ENCODE results near the gene CDH23. TPM values are rescaled to one million over a fixed set of nuclear protein-coding genes. Genes with fewer than 3 reads are reported as not detected.

CDH23 gene
- polyA plus RNA-seq, 1 donor from 2014 or later: 6.6 TPM

DNA sequence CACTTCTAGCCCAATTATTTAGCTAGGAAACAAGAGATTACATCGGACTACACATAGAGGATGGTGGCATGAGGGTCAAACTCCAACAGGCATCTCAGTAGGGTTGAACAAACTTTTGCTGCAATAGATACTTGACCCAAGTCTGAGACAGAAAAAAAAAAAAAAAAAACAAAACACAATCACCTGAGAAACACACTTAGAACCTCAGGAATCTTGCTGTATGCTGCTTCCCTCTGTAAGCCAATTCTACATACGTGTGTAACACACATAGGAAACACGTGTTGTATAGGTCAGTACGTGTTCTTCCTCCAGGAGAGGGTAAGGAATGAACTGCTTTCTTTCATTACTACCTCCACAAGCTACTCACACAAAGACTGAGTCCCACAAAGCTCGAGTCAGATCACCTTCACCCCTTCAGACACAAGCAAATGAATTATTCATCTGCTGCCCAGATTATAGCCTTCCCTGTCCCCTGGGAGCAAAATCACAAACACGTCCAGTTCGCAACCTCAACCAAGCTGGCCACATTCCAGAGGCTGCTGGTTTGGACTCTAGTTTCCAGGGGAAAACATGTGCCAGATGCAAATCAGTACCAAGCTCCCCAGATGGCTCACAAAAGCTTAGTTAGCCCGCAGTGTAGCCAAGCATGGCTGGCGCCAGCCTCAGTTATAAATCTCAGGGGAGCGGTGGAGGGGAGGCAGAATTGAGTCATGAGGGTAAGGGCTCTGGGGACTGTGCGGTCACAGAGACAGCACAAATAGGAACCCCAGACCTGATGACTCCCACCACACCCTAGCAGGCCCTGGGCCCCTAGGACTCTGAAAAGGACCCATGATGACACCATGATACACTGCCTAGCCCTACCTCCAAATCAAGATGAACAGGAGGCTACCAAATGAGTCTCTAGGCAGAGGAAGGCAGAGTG, 439.2 kb downstream of the CDH23 start:
- Histone ChIP-seq H3K4me3 (ENCODE audit: low read length) (peak overlapping the region; percentile 22), H3K4me2 (ENCODE audit: low read length) (no peak overlapping the region), H3K9ac (ENCODE audit: low read length) (no peak overlapping the region), H4K20me1 (ENCODE audit: insufficient read depth) (no peaks in the 10 kb centered on the region), H3K9me2 (ENCODE audit: insufficient read depth, low read length) (no peaks in the 10 kb centered on the region), H2AFZ (ENCODE audit: low read depth, low read length) (no peak overlapping the region), H3K36me3 (ENCODE audit: insufficient read depth, low read length) (peaks cover 4% of the 10 kb centered on the region), H3K27ac (ENCODE audit: low read length) (peak overlapping the region; percentile 99), H3K79me2 (replicated peaks; ENCODE audit: insufficient read depth, low read length) (peaks cover 75% of the 10 kb centered on the region), H3K27me3 (ENCODE audit: insufficient read depth, low read depth, low read length) (no peaks in the 10 kb centered on the region), H3K9me3 (ENCODE audit: low read length) (no peaks in the 10 kb centered on the region), H3F3A (ENCODE audit: insufficient read depth, low read length, poor library complexity, severe bottlenecking) (peaks cover 12% of the 10 kb centered on the region)
- TF ChIP-seq EZH2 (IDR thresholded peaks at IDR 0.05; ENCODE audit: borderline replicate concordance, insufficient read depth, low read length, poor library complexity, severe bottlenecking) (no peak), RAD21 (conservative IDR thresholded peaks at IDR 0.05) (no peak), TAF1 (IDR thresholded peaks at IDR 0.05; ENCODE audit: low read depth) (no peak), EP300 (conservative IDR thresholded peaks at IDR 0.05; ENCODE audit: poor library complexity, severe bottlenecking) (no peak), SMC3 (conservative IDR thresholded peaks at IDR 0.05; ENCODE audit: poor library complexity) (no peak), POLR2AphosphoS5 (IDR thresholded peaks at IDR 0.05) (no peak), MXI1 (conservative IDR thresholded peaks at IDR 0.05; ENCODE audit: poor library complexity, severe bottlenecking) (no peak)
- TF ChIP-seq, protein P1, sequence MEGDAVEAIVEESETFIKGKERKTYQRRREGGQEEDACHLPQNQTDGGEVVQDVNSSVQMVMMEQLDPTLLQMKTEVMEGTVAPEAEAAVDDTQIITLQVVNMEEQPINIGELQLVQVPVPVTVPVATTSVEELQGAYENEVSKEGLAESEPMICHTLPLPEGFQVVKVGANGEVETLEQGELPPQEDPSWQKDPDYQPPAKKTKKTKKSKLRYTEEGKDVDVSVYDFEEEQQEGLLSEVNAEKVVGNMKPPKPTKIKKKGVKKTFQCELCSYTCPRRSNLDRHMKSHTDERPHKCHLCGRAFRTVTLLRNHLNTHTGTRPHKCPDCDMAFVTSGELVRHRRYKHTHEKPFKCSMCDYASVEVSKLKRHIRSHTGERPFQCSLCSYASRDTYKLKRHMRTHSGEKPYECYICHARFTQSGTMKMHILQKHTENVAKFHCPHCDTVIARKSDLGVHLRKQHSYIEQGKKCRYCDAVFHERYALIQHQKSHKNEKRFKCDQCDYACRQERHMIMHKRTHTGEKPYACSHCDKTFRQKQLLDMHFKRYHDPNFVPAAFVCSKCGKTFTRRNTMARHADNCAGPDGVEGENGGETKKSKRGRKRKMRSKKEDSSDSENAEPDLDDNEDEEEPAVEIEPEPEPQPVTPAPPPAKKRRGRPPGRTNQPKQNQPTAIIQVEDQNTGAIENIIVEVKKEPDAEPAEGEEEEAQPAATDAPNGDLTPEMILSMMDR (IDR thresholded peaks at IDR 0.05; ENCODE audit: poor library complexity, severe bottlenecking): no peak
- TF ChIP-seq, protein P2, sequence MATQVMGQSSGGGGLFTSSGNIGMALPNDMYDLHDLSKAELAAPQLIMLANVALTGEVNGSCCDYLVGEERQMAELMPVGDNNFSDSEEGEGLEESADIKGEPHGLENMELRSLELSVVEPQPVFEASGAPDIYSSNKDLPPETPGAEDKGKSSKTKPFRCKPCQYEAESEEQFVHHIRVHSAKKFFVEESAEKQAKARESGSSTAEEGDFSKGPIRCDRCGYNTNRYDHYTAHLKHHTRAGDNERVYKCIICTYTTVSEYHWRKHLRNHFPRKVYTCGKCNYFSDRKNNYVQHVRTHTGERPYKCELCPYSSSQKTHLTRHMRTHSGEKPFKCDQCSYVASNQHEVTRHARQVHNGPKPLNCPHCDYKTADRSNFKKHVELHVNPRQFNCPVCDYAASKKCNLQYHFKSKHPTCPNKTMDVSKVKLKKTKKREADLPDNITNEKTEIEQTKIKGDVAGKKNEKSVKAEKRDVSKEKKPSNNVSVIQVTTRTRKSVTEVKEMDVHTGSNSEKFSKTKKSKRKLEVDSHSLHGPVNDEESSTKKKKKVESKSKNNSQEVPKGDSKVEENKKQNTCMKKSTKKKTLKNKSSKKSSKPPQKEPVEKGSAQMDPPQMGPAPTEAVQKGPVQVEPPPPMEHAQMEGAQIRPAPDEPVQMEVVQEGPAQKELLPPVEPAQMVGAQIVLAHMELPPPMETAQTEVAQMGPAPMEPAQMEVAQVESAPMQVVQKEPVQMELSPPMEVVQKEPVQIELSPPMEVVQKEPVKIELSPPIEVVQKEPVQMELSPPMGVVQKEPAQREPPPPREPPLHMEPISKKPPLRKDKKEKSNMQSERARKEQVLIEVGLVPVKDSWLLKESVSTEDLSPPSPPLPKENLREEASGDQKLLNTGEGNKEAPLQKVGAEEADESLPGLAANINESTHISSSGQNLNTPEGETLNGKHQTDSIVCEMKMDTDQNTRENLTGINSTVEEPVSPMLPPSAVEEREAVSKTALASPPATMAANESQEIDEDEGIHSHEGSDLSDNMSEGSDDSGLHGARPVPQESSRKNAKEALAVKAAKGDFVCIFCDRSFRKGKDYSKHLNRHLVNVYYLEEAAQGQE (IDR thresholded peaks at IDR 0.05; ENCODE audit: borderline replicate concordance): no peak

DNA sequence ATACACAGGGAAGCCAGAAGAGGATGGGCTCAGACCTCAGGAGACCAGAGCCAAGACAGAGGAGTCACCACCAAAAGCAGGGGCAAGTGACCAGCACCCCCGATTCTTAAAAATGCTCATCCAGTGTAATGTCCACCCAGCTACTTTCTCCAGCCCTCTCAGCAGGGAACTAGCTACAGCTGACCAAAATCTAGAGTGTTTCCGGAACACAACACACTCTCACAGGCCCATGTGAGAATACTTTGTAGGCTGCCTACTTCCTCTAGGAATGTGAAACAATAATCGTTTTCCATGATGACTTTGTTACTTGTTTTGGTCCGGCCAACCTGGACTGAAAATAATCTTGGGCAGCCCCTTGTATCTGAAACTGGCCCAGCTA, 439.9 kb downstream of the CDH23 start:
- peaks cover 16% of the 10 kb centered on the region for H3F3A ChIP-seq (ENCODE audit: insufficient read depth, low read length, poor library complexity, severe bottlenecking)
- peaks cover 79% of the 10 kb centered on the region for H3K79me2 ChIP-seq (replicated peaks; ENCODE audit: insufficient read depth, low read length)
- no peaks in the 10 kb centered on the region for H3K9me3 ChIP-seq (ENCODE audit: low read length)
- H4K20me1 ChIP-seq (ENCODE audit: insufficient read depth): no peaks in the 10 kb centered on the region
- H3K4me3 ChIP-seq (ENCODE audit: low read length): peak overlapping the region; percentile 22
- H3K9ac ChIP-seq (ENCODE audit: low read length): no peak overlapping the region
- no peak overlapping the region for H3K4me2 ChIP-seq (ENCODE audit: low read length)
- H3K36me3 ChIP-seq (ENCODE audit: insufficient read depth, low read length): no peaks in the 10 kb centered on the region
- H3K27ac ChIP-seq (ENCODE audit: low read length): peak overlapping the region; percentile 99
- H3K27me3 ChIP-seq (ENCODE audit: insufficient read depth, low read depth, low read length): no peaks in the 10 kb centered on the region
- TF ChIP-seq RAD21 (conservative IDR thresholded peaks at IDR 0.05) (no peak), TAF1 (IDR thresholded peaks at IDR 0.05; ENCODE audit: low read depth) (no peak), POLR2AphosphoS5 (IDR thresholded peaks at IDR 0.05) (no peak), SMC3 (conservative IDR thresholded peaks at IDR 0.05; ENCODE audit: poor library complexity) (no peak), EP300 (conservative IDR thresholded peaks at IDR 0.05; ENCODE audit: poor library complexity, severe bottlenecking) (no peak), MXI1 (conservative IDR thresholded peaks at IDR 0.05; ENCODE audit: poor library complexity, severe bottlenecking) (no peak), EZH2 (IDR thresholded peaks at IDR 0.05; ENCODE audit: borderline replicate concordance, insufficient read depth, low read length, poor library complexity, severe bottlenecking) (no peak)
- TF ChIP-seq, protein P1 (IDR thresholded peaks at IDR 0.05; ENCODE audit: poor library complexity, severe bottlenecking): no peak
- TF ChIP-seq, protein P2 (IDR thresholded peaks at IDR 0.05; ENCODE audit: borderline replicate concordance): no peak
- H2AFZ ChIP-seq (ENCODE audit: low read depth, low read length): no peak overlapping the region
- no peaks in the 10 kb centered on the region for H3K9me2 ChIP-seq (ENCODE audit: insufficient read depth, low read length)

All from neural cell (in vitro differentiated cells).